H1 (cell line): ENCODE data around the gene MRI1. TPM values are rescaled to one million over a fixed set of nuclear protein-coding genes. Genes with fewer than 3 reads are reported as not detected.

Experiments used
- CTCF ChIA-PET: fragments of 300-600 bp; sonication (Branson Sonifier 250); formaldehyde crosslinking; loops from one replicate; lab custom pipeline; 2021; ENCODE audit not compliant: partially characterized antibody; lab: Charles Lee
- POLR2A ChIA-PET: fragments of 300-600 bp; sonication (Branson Sonifier 250); formaldehyde crosslinking; loops from one replicate; lab custom pipeline; 2021; ENCODE audit warnings: inconsistent platforms; ENCODE audit not compliant: partially characterized antibody; lab: Charles Lee
- DNase-seq, 2 experiments: peaks; one replicate each; pipeline versions ENCODE4 v3.0.0 to v3.0.0-alpha.2; 2010 to 2022; ENCODE audit warnings: low spot score in 2 of 2, low read depth in 1 of 2, mixed read lengths in 1 of 2
- FAIRE-seq: peaks from 2 replicates; lab custom pipeline; 2011; peaks lifted over from hg19 to GRCh38; lab: Jason Lieb, UNC
- H2AFZ ChIP-seq: 2 replicates; pipeline ENCODE4 v1.8.1; 2012; ENCODE audit warnings: low read length, inconsistent platforms
- H2AK5ac ChIP-seq: 2 replicates; pipeline ENCODE4 v1.6.1; 2013; ENCODE audit warnings: low read depth, low read length
- H2BK120ac ChIP-seq: replicated peaks from 2 replicates; pipeline ENCODE3; 2013; ENCODE audit warnings: low read depth, low read length, inconsistent platforms
- H2BK12ac ChIP-seq: 2 replicates; pipeline ENCODE4 v1.6.1; 2013; ENCODE audit warnings: low read depth, low read length
- H2BK15ac ChIP-seq: 2 replicates; pipeline ENCODE4 v1.6.1; 2013; ENCODE audit warnings: low read length
- H2BK20ac ChIP-seq: 2 replicates; pipeline ENCODE4 v1.6.1; 2013; ENCODE audit warnings: low read length
- H2BK5ac ChIP-seq: 2 replicates; pipeline ENCODE4 v1.6.1; 2013; ENCODE audit warnings: low read depth, low read length
- H3K14ac ChIP-seq: 2 replicates; pipeline ENCODE4 v1.6.1; 2013; ENCODE audit warnings: inconsistent platforms; ENCODE audit not compliant: insufficient read length
- H3K18ac ChIP-seq: 2 replicates; pipeline ENCODE4 v1.6.1; 2013; ENCODE audit warnings: low read length; ENCODE audit errors: extremely low read depth
- H3K23ac ChIP-seq: 2 replicates; pipeline ENCODE4 v1.6.1; 2013; ENCODE audit warnings: inconsistent platforms; ENCODE audit not compliant: insufficient read length
- H3K23me2 ChIP-seq: 2 replicates; pipeline ENCODE4 v1.6.1; 2013; ENCODE audit warnings: low read depth, low read length
- H3K27ac ChIP-seq: 2 replicates; pipeline ENCODE4 v1.6.1; 2011; ENCODE audit warnings: low read depth, low read length, inconsistent platforms
- H3K27me3 ChIP-seq, 4 experiments: replicated peaks in 1 of 4; 1 replicate in 1 of 4; 2 replicates in 3 of 4; pipeline versions ENCODE4 v1.6.1 to v1.8.1; 2011 to 2013; ENCODE audit warnings: low read length in 3 of 4, mild to moderate bottlenecking in 3 of 4, inconsistent platforms in 2 of 4, mixed read lengths in 2 of 4, moderate library complexity in 1 of 4; ENCODE audit not compliant: control insufficient read depth in 3 of 4, insufficient read depth in 3 of 4; ENCODE audit errors: extremely low read depth in 1 of 4
- H3K36me3 ChIP-seq, 4 experiments: 2 replicates each; pipeline versions ENCODE4 v1.6.1 to v1.8.1; 2011 to 2013; ENCODE audit warnings: mild to moderate bottlenecking in 4 of 4, low read length in 3 of 4, moderate library complexity in 2 of 4, control low read depth in 1 of 4, inconsistent platforms in 1 of 4; ENCODE audit not compliant: insufficient read depth in 4 of 4, control insufficient read depth in 2 of 4
- H3K4ac ChIP-seq: replicated peaks from 2 replicates; pipeline ENCODE3; 2013; ENCODE audit warnings: low read length, low read depth, mixed read lengths, inconsistent platforms; ENCODE audit not compliant: insufficient read length
- H3K4me1 ChIP-seq, 4 experiments: replicated peaks in 1 of 4; 1 replicate in 1 of 4; 2 replicates in 3 of 4; pipeline versions ENCODE4 v1.6.1 to v1.8.1; 2011 to 2013; ENCODE audit warnings: low read length in 3 of 4, inconsistent platforms in 2 of 4, mixed read lengths in 1 of 4; ENCODE audit not compliant: insufficient read depth in 4 of 4, control insufficient read depth in 3 of 4
- H3K4me2 ChIP-seq, 2 experiments: 2 replicates each; pipeline versions ENCODE4 v1.6.1 to v1.8.1; 2011 to 2013; ENCODE audit warnings: low read depth in 2 of 2, low read length in 2 of 2, control low read depth in 1 of 2, inconsistent platforms in 1 of 2, mild to moderate bottlenecking in 1 of 2; ENCODE audit not compliant: insufficient read depth in 1 of 2
- H3K4me3 ChIP-seq, 4 experiments: fragments of 200-600, 300-600 bp in 1 of 4; sonication (generic), shearing (Covaris generic), sonication (Bioruptor Twin) in 1 of 4; 2 replicates each; pipeline versions ENCODE4 v1.5.1 to v1.8.1; 2011 to 2016; ENCODE audit warnings: low read length in 4 of 4, low read depth in 3 of 4, control low read depth in 2 of 4, inconsistent platforms in 2 of 4, mild to moderate bottlenecking in 2 of 4, mixed read lengths in 1 of 4, moderate library complexity in 1 of 4; ENCODE audit not compliant: insufficient read depth in 2 of 4; ENCODE audit errors: extremely low read depth in 1 of 4
- H3K56ac ChIP-seq: replicated peaks from 2 replicates; pipeline ENCODE3; 2013; ENCODE audit warnings: low read depth, mild to moderate bottlenecking, mixed read lengths, low read length, inconsistent platforms; ENCODE audit not compliant: insufficient read length
- H3K79me1 ChIP-seq: 2 replicates; pipeline ENCODE4 v1.6.1; 2013; ENCODE audit warnings: low read depth, low read length, control low read depth
- H3K79me2 ChIP-seq, 2 experiments: 2 replicates each; pipeline versions ENCODE4 v1.6.1 to v1.8.1; 2012 to 2013; ENCODE audit warnings: low read length in 2 of 2, mild to moderate bottlenecking in 2 of 2, inconsistent platforms in 1 of 2; ENCODE audit not compliant: insufficient read depth in 2 of 2, control insufficient read depth in 1 of 2
- H3K9ac ChIP-seq, 4 experiments: replicated peaks in 1 of 4; 1 replicate in 1 of 4; 2 replicates in 3 of 4; pipeline versions ENCODE4 v1.6.1 to v1.8.1; 2011 to 2013; ENCODE audit warnings: low read depth in 3 of 4, low read length in 3 of 4, control low read depth in 2 of 4, mild to moderate bottlenecking in 2 of 4, moderate library complexity in 2 of 4, inconsistent platforms in 1 of 4; ENCODE audit errors: extremely low read depth in 1 of 4
- H3K9me3 ChIP-seq, 2 experiments: 2 replicates each; pipeline versions ENCODE4 v1.6.1 to v1.8.1; 2012 to 2013; ENCODE audit warnings: mild to moderate bottlenecking in 2 of 2, moderate library complexity in 2 of 2, control low read depth in 1 of 2, inconsistent platforms in 1 of 2, low read depth in 1 of 2, low read length in 1 of 2, mixed read lengths in 1 of 2; ENCODE audit not compliant: insufficient read depth in 2 of 2
- H4K20me1 ChIP-seq, 2 experiments: replicated peaks in 1 of 2; 2 replicates each; pipeline versions ENCODE3 to v1.8.1; 2011 to 2013; ENCODE audit warnings: inconsistent platforms in 2 of 2, low read length in 2 of 2, mild to moderate bottlenecking in 1 of 2; ENCODE audit not compliant: insufficient read depth in 2 of 2, control insufficient read depth in 1 of 2
- H4K5ac ChIP-seq: 2 replicates; pipeline ENCODE4 v1.6.1; 2013; ENCODE audit warnings: low read length, low read depth, mixed read lengths, inconsistent platforms; ENCODE audit not compliant: insufficient read length
- H4K8ac ChIP-seq: 2 replicates; pipeline ENCODE4 v1.8.0; 2013; ENCODE audit warnings: mild to moderate bottlenecking, moderate library complexity, low read length, inconsistent platforms; ENCODE audit not compliant: insufficient read depth; ENCODE audit errors: extremely low read depth
- H4K91ac ChIP-seq: replicated peaks from 2 replicates; pipeline ENCODE3; 2013; ENCODE audit warnings: low read length, mixed read lengths, inconsistent platforms; ENCODE audit not compliant: insufficient read length
- BACH1 ChIP-seq: IDR thresholded peaks from 2 replicates; pipeline ENCODE4 v1.6.1; 2012; ENCODE audit warnings: low read length, improper control_type of control experiment
- CBX8 ChIP-seq: fragments of 300-800, 300-1000 bp; sonication (generic); IDR thresholded peaks from 2 replicates; pipeline ENCODE4 v1.7.1; 2016; ENCODE audit warnings: low read depth, low read length, borderline replicate concordance
- CHD2 ChIP-seq: IDR thresholded peaks from 2 replicates; pipeline ENCODE4 v1.6.1; 2012; ENCODE audit warnings: low read length, improper control_type of control experiment
- EGR1 ChIP-seq: IDR thresholded peaks from 2 replicates; pipeline ENCODE4 v1.6.1; 2011; ENCODE audit warnings: low read depth, low read length, borderline replicate concordance
- GABPA ChIP-seq: IDR thresholded peaks from 2 replicates; pipeline ENCODE4 v1.6.1; 2011; ENCODE audit warnings: mild to moderate bottlenecking, low read length, moderate library complexity, borderline replicate concordance; ENCODE audit not compliant: insufficient read depth
- JUND ChIP-seq: IDR thresholded peaks from 2 replicates; pipeline ENCODE4 v1.6.1; 2011; ENCODE audit warnings: mild to moderate bottlenecking, improper control_type of control experiment, low read length
- RFX5 ChIP-seq: IDR thresholded peaks from 2 replicates; pipeline ENCODE4 v1.6.1; 2011; ENCODE audit warnings: low read depth, low read length, improper control_type of control experiment, borderline replicate concordance
- SIRT6 ChIP-seq: IDR thresholded peaks from one replicate; pipeline ENCODE4 v1.7.1; 2012; ENCODE audit warnings: low read length, inconsistent platforms
- SP1 ChIP-seq: IDR thresholded peaks from 2 replicates; pipeline ENCODE4 v1.6.1; 2011; ENCODE audit warnings: low read depth, low read length
- SP4 ChIP-seq: IDR thresholded peaks from 2 replicates; pipeline ENCODE4 v1.6.1; 2012; ENCODE audit warnings: low read length, inconsistent platforms
- SUZ12 ChIP-seq: fragments of 200-600 bp; sonication (generic); IDR thresholded peaks from 2 replicates; pipeline ENCODE4 v1.6.1; 2012; ENCODE audit warnings: mild to moderate bottlenecking, inconsistent platforms, low read length, moderate library complexity, mixed read lengths
- TCF12 ChIP-seq: IDR thresholded peaks from 2 replicates; pipeline ENCODE4 v1.6.1; 2011; ENCODE audit warnings: low read depth, mild to moderate bottlenecking, low read length
- WGBS, 2 experiments: shearing (Covaris generic) in 1 of 2; methylation state at CpG; one replicate each; pipeline versions ENCODE4 v1.1.6 to v1.1.7; 2013 to 2015; ENCODE audit warnings: low lambda C conversion rate in 2 of 2, mixed read lengths in 2 of 2, inconsistent platforms in 1 of 2, low coverage in 1 of 2, missing lambda C conversion rate in 1 of 2; ENCODE audit not compliant: insufficient replicate concordance in 2 of 2, insufficient coverage in 1 of 2, insufficient read length in 1 of 2; ENCODE audit errors: extremely low coverage in 1 of 2, missing lambda C conversion rate in 1 of 2; 5-methylcytosine and 5-hydroxymethylcytosine counted together
- polyA plus RNA-seq, 7 experiments: library from polyadenylated mRNA; depleted of rRNA in 3 of 7; stranded (reverse) in 5 of 7; unstranded in 2 of 7; fragments of >200 nt in 5 of 7; fragments of 200-250 nt in 2 of 7; gene quantifications; 1 replicate in 5 of 7; 2 replicates in 1 of 7; 4 replicates in 1 of 7; pipeline versions ENCODE4 v1.2.1 to v1.2.3, GENCODE V29; 2011 to 2013; ENCODE audit warnings: missing spikeins in 2 of 7, mixed read lengths in 2 of 7
- total RNA-seq: library from RNA; stranded (reverse); fragmentation: NEBNext Ultra II Directional; extraction: Animal tissue kit (Norgen Biotek cat#: 25700); gene quantifications from 2 replicates; pipeline ENCODE4 v1.2.1, GENCODE V29; 2021
- TF ChIP-seq, protein P1 (sequence below): IDR thresholded peaks from 2 replicates; pipeline ENCODE4 v1.6.1; 2011; ENCODE audit warnings: low read length, improper control_type of control experiment
- TF ChIP-seq, protein P2 (sequence below): IDR thresholded peaks from 2 replicates; pipeline ENCODE4 v1.6.1; 2012; ENCODE audit warnings: inconsistent platforms

MRI1 gene
- total and polyA plus RNA-seq, 2 of the 8 experiments (the other 6 are each of a cell fraction or from before 2014, with no cell fraction given): 24.5 to 29.5 TPM

DNA sequence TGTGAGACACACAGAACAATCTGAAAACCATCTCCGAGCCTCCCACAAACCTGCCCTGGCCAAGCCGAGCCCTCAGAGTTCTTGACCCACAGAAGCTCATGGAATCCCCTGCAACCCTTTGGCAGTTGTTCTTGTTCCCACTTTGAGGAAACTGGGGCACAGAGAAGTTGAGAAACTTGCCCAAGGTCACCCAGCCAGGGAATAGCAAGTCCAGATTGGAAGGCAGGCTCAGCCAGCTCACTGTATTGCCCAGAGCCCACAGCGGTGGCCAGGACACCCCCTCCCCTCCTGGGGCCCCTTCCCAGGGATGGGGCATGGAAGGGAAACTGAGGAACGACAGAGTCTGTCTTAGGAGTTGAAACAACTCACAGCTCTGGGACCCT, 32.7 kb downstream of the MRI1 start:
- Histone ChIP-seq H4K8ac (no peak overlapping the region), H3K4me1 (peaks cover 0 to 7% (median 4%) of the 10 kb centered on the region in 4 experiments; a peak in 4 of 7 replicates), H3K18ac (no peak overlapping the region), H3K36me3 (peaks cover 3 to 9% (median 3%) of the 10 kb centered on the region in 4 experiments; a peak in 4 of 8 replicates), H2AFZ (no peak overlapping the region), H3K4ac (no peak overlapping the region), H4K20me1 (peaks cover 0 to 3% of the 10 kb centered on the region in 2 experiments), H2AK5ac (no peak overlapping the region), H2BK20ac (no peak overlapping the region), H3K9me3 (no peaks in the 10 kb centered on the region), H3K23ac (no peak overlapping the region), H4K91ac (no peak overlapping the region), H3K4me2 (peak overlapping the region in 1 of 2 experiments; percentile 93; a peak in 2 of 4 replicates), H2BK5ac (no peak overlapping the region), H4K5ac (no peak overlapping the region), H3K79me2 (peaks cover 0 to 12% of the 10 kb centered on the region in 2 experiments; a peak in 1 of 4 replicates), H3K9ac (no peak overlapping the region), H3K27me3 (no peaks in the 10 kb centered on the region), H3K14ac (no peak overlapping the region), H3K79me1 (peaks cover 5% of the 10 kb centered on the region; the same call in 1 of the 2 replicates), H2BK15ac (no peak overlapping the region), H2BK12ac (no peak overlapping the region), H3K27ac (no peak overlapping the region), H3K4me3 (no peak overlapping the region; a peak in 2 of 8 replicates), H3K56ac (no peak overlapping the region), H3K23me2 (peaks cover 8% of the 10 kb centered on the region; the same call in 1 of the 2 replicates), H2BK120ac (no peak overlapping the region)
- POLR2A ChIA-PET: interaction anchor here (0.9 to 6.7 kb wide), 15 partner anchors 11 to 67 kb away, joined by 3 to 60 read pairs (median 7); partner anchors contain the start of gene C19orf53
- no peak for FAIRE-seq
- WGBS, 2 experiments: 91% methylated on average over 3 of the region's 4 CpGs; no CpG with 5 or more reads in 1 of the 2 experiments
- no peak for DNase-seq
- CTCF ChIA-PET: interaction anchor here (0.6 to 5.5 kb wide), 14 partner anchors 14 to 317 kb away, joined by 3 to 42 read pairs (median 4); partner anchors contain the start of gene C19orf53
- no peak for TF ChIP-seq SIRT6
- no peak for TF ChIP-seq RFX5
- TF ChIP-seq BACH1: no peak
- TF ChIP-seq JUND: no peak
- TF ChIP-seq SUZ12: no peak
- no peak for TF ChIP-seq SP4
- TF ChIP-seq, protein P1, sequence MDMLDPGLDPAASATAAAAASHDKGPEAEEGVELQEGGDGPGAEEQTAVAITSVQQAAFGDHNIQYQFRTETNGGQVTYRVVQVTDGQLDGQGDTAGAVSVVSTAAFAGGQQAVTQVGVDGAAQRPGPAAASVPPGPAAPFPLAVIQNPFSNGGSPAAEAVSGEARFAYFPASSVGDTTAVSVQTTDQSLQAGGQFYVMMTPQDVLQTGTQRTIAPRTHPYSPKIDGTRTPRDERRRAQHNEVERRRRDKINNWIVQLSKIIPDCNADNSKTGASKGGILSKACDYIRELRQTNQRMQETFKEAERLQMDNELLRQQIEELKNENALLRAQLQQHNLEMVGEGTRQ: no peak
- TF ChIP-seq CHD2: no peak
- TF ChIP-seq SP1: no peak
- TF ChIP-seq TCF12: no peak
- no peak for TF ChIP-seq GABPA
- TF ChIP-seq, protein P2, sequence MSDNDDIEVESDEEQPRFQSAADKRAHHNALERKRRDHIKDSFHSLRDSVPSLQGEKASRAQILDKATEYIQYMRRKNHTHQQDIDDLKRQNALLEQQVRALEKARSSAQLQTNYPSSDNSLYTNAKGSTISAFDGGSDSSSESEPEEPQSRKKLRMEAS: no peak
- no peak for TF ChIP-seq EGR1
- TF ChIP-seq CBX8: no peak
